K562 (cell line): ENCODE results near the gene EFCAB5. TPM values are rescaled to one million over a fixed set of nuclear protein-coding genes. Genes with fewer than 3 reads are reported as not detected.

Source experiments
- ATAC-seq: fragments of 200-7000 bp; cut with Tn5 transposase; 3 replicates; pipeline ENCODE4 v1.9.1; 2020; ENCODE audit warnings: moderate library complexity
- BruUV-seq: library from RNA; stranded (reverse); fragments of 400-500 nt; replicated peaks from 2 replicates; lab custom pipeline; 2021; lab: Mats Ljungman, UMichigan
- CTCF ChIA-PET: fragments of 300-600 bp; formaldehyde crosslinking; extraction: SDS; loops from one replicate; lab custom pipeline; 2021; ENCODE audit warnings: low intra/inter-chr PET ratio; lab: Yijun Ruan, JAX
- POLR2A ChIA-PET: fragments of 300-600, 350-650 bp; sonication (Branson Sonifier 250); formaldehyde crosslinking; extraction: SDS; loops from one replicate; lab custom pipeline; 2021; ENCODE audit warnings: antibody characterized with exemption, inconsistent platforms; lab: Yijun Ruan, JAX
- DNase-seq, 4 experiments: peaks; one replicate each; pipeline versions ENCODE4 v3.0.0 to v3.0.0-alpha.2; 2011 to 2018; ENCODE audit warnings: low spot score in 3 of 4, mixed read lengths in 3 of 4; ENCODE audit errors: extremely low read depth in 1 of 4
- FAIRE-seq: peaks from 2 replicates; lab custom pipeline; 2011; peaks lifted over from hg19 to GRCh38; lab: Jason Lieb, UNC
- H2AFZ ChIP-seq: 2 replicates; pipeline ENCODE4 v1.6.0; 2011; ENCODE audit warnings: low read depth, low read length, control low read depth, inconsistent platforms
- H3K27ac ChIP-seq: fragments of 200-600 bp; 3 replicates; pipeline ENCODE4 v1.8.0; 2011; ENCODE audit warnings: low read depth, mild to moderate bottlenecking, control low read depth, inconsistent platforms, low read length, moderate library complexity, mixed read lengths; ENCODE audit errors: extremely low read depth
- H3K27me3 ChIP-seq, 2 experiments: fragments of 300-600 bp in 1 of 2; 2 replicates in 1 of 2; 3 replicates in 1 of 2; pipeline versions ENCODE4 v1.6.0 to v1.8.0; 2011; ENCODE audit warnings: inconsistent platforms in 2 of 2, low read length in 2 of 2, mild to moderate bottlenecking in 1 of 2, mixed read lengths in 1 of 2, moderate library complexity in 1 of 2; ENCODE audit not compliant: control insufficient read depth in 2 of 2, insufficient read depth in 2 of 2
- H3K36me3 ChIP-seq: fragments of 300-600 bp; 3 replicates; pipeline ENCODE4 v1.8.0; 2011; ENCODE audit warnings: mild to moderate bottlenecking, low read length, inconsistent platforms; ENCODE audit not compliant: control insufficient read depth, insufficient read depth
- H3K4me1 ChIP-seq, 2 experiments: fragments of 200-600 bp in 1 of 2; replicated peaks in 1 of 2; 2 replicates in 1 of 2; 3 replicates in 1 of 2; pipeline versions ENCODE4 v1.5.1 to v1.8.0; 2011; ENCODE audit warnings: inconsistent platforms in 2 of 2, low read length in 2 of 2, mild to moderate bottlenecking in 1 of 2, mixed read lengths in 1 of 2, moderate library complexity in 1 of 2; ENCODE audit not compliant: control insufficient read depth in 2 of 2, insufficient read depth in 2 of 2
- H3K4me2 ChIP-seq: 2 replicates; pipeline ENCODE4 v1.6.1; 2011; ENCODE audit warnings: low read length, control low read depth, inconsistent platforms, mixed read lengths; ENCODE audit not compliant: insufficient read depth
- H3K4me3 ChIP-seq: fragments of 200-600 bp; sonication (generic), shearing (Covaris generic); 2 replicates; pipeline ENCODE4 v1.5.1; 2016; ENCODE audit warnings: control low read depth, inconsistent platforms
- H3K79me2 ChIP-seq: fragments of 200-600 bp; 3 replicates; pipeline ENCODE4 v1.8.0; 2011; ENCODE audit warnings: low read length, inconsistent platforms; ENCODE audit not compliant: control insufficient read depth, insufficient read depth
- H3K9ac ChIP-seq, 2 experiments: 2 replicates each; pipeline versions ENCODE4 v1.6.0 to v1.6.1; 2011; ENCODE audit warnings: low read depth in 2 of 2, low read length in 2 of 2, control low read depth in 1 of 2, inconsistent platforms in 1 of 2, mild to moderate bottlenecking in 1 of 2, mixed read lengths in 1 of 2; ENCODE audit not compliant: insufficient read depth in 1 of 2
- H3K9me1 ChIP-seq: one replicate; pipeline ENCODE4 v1.6.0; 2011; ENCODE audit warnings: inconsistent platforms, mild to moderate bottlenecking, low read length, moderate library complexity; ENCODE audit not compliant: control insufficient read depth, insufficient read depth
- H3K9me3 ChIP-seq: replicated peaks from 2 replicates; pipeline ENCODE4 v1.5.1; 2011; ENCODE audit warnings: low read depth, low read length, inconsistent platforms; ENCODE audit not compliant: control insufficient read depth, insufficient read depth
- H4K20me1 ChIP-seq: replicated peaks from 2 replicates; pipeline ENCODE4 v1.6.1; 2011; ENCODE audit warnings: low read length, inconsistent platforms, mixed read lengths; ENCODE audit not compliant: control insufficient read depth, insufficient read depth
- CTCF ChIP-seq, 3 experiments: IDR thresholded peaks in 2 of 3; conservative IDR thresholded peaks in 1 of 3; 2 replicates each; pipeline ENCODE4 v1.5.1; 2011 to 2012; ENCODE audit warnings: low read length in 3 of 3, mild to moderate bottlenecking in 3 of 3, control low read depth in 2 of 3, improper control_type of control experiment in 1 of 3, inconsistent platforms in 1 of 3, low read depth in 1 of 3, mixed read lengths in 1 of 3, moderate library complexity in 1 of 3; ENCODE audit not compliant: insufficient read depth in 2 of 3
- FOXJ3 ChIP-seq: sonication (generic); formaldehyde crosslinking; IDR thresholded peaks from 2 replicates; pipeline ENCODE4 v1.4.0; 2020; ENCODE audit warnings: mild to moderate bottlenecking, missing genetic modification reagents
- KDM5B ChIP-seq: fragments of 200-600 bp; sonication (generic); IDR thresholded peaks from 2 replicates; pipeline ENCODE4 v1.6.1; 2012; ENCODE audit warnings: low read depth, mild to moderate bottlenecking, moderate library complexity, low read length, control low read depth, inconsistent platforms; ENCODE audit not compliant: insufficient replicate concordance
- NR2C1 ChIP-seq, 2 experiments: fragments of 450-650 bp; IDR thresholded peaks; 2 replicates each; pipeline ENCODE4 v1.6.1; 2017; ENCODE audit warnings: mild to moderate bottlenecking in 2 of 2, antibody characterized with exemption in 1 of 2, inconsistent platforms in 1 of 2, missing compliant biosample characterization in 1 of 2, missing genetic modification characterization in 1 of 2
- RREB1 ChIP-seq: fragments of 250-450 bp; sonication (Bioruptor Pico); IDR thresholded peaks from 2 replicates; pipeline ENCODE4 v1.4.0; 2020
- SMC3 ChIP-seq: conservative IDR thresholded peaks from 2 replicates; pipeline ENCODE4 v1.6.1; 2011; ENCODE audit warnings: low read depth, low read length, improper control_type of control experiment; ENCODE audit not compliant: insufficient read depth
- TAF15 ChIP-seq: fragments of 200-400 bp; formaldehyde crosslinking; IDR thresholded peaks from 2 replicates; pipeline ENCODE4 v1.6.1; 2017; ENCODE audit warnings: mild to moderate bottlenecking, low read depth, low read length, moderate library complexity
- ZNF384 ChIP-seq: IDR thresholded peaks from 2 replicates; pipeline ENCODE4 v1.6.1; 2012; ENCODE audit warnings: low read depth, low read length, improper control_type of control experiment
- WGBS: fragments of 100-300 bp; shearing (Covaris generic); methylation state at CpG from one replicate; pipeline ENCODE4 v1.1.6; 2016; ENCODE audit warnings: low coverage, mixed read lengths; ENCODE audit not compliant: insufficient coverage; ENCODE audit errors: missing lambda C conversion rate; 5-methylcytosine and 5-hydroxymethylcytosine counted together
- in situ Hi-C: fragments of 300-500 bp; cut with MboI; formaldehyde crosslinking; loops from 4 replicates; pipeline ENCODE4 v1.15.0; 2018; ENCODE audit warnings: inconsistent platforms, mixed read lengths
- intact Hi-C: fragments of 100-400 bp; cut with micrococcal nuclease; formaldehyde crosslinking; loops from 2 replicates; pipeline ENCODE4 v1.14.2; 2022
- polyA plus RNA-seq, 8 experiments: library from polyadenylated mRNA; depleted of rRNA in 4 of 8; stranded (reverse) in 5 of 8; unstranded in 3 of 8; fragments of >200 nt; fragmentation: Nextera tagmentation in 2 of 8; fragmentation: Illumina TruSeq in 1 of 8; extraction: Ambion mirVana in 2 of 8; extraction: Trizol in 1 of 8; gene quantifications; 2 replicates each; pipeline versions ENCODE4 v1.2.1 to v1.2.3, GENCODE V29; 2011 to 2014; ENCODE audit warnings: inconsistent platforms in 1 of 8, missing spikeins in 1 of 8
- total RNA-seq, 7 experiments: library from RNA; depleted of rRNA in 6 of 7; stranded (reverse); fragments of >200 nt in 6 of 7; fragmentation: Illumina TruSeq in 2 of 7; extraction: Trizol in 2 of 7; gene quantifications; 2 replicates each; pipeline versions ENCODE4 v1.2.1 to v1.2.3, GENCODE V29; 2011 to 2021; ENCODE audit warnings: low replicate concordance in 1 of 7
- TF ChIP-seq, protein P1 (sequence below), 2 experiments: fragments of 450-650 bp in 1 of 2; sonication (generic) in 1 of 2; formaldehyde crosslinking in 1 of 2; IDR thresholded peaks in 1 of 2; conservative IDR thresholded peaks in 1 of 2; 2 replicates each; pipeline versions ENCODE4 v1.6.1 to v1.8.1; 2016 to 2023; ENCODE audit warnings: mild to moderate bottlenecking in 2 of 2, moderate library complexity in 2 of 2, inconsistent platforms in 1 of 2, missing genetic modification reagents in 1 of 2
- TF ChIP-seq, protein P2 (sequence below): sonication (generic); formaldehyde crosslinking; IDR thresholded peaks from 2 replicates; pipeline ENCODE4 v1.5.0; 2020; ENCODE audit warnings: missing genetic modification reagents

The EFCAB5 gene
- total and polyA plus RNA-seq, 9 of the 15 experiments (the other 6 are each of a cell fraction or from before 2014, with no cell fraction given) = 0.06 to 0.11 TPM; not detected in 7

- FAIRE-seq (peak; percentile 70), DNase-seq (peak; percentile 39 to 57 (median 45)), ATAC-seq (peak; percentile 68; the same call in 1 of the 3 replicates)
- ChIA-PET CTCF (interaction anchor here (0.6 to 1.6 kb wide), 6 partner anchors 72 to 382 kb away, joined by 3 to 9 read pairs (median 4); no protein-coding TSS in a partner anchor), POLR2A (no interaction called here)
- Histone ChIP-seq H3K27ac (no peak overlapping the region), H3K4me1 (no peaks in the 10 kb centered on the region), H3K9ac (no peak overlapping the region), H3K9me3 (no peaks in the 10 kb centered on the region), H3K4me3 (no peak overlapping the region), H3K27me3 (no peaks in the 10 kb centered on the region; a peak in 1 of 5 replicates), H3K79me2 (no peaks in the 10 kb centered on the region), H4K20me1 (no peaks in the 10 kb centered on the region), H3K4me2 (no peak overlapping the region), H3K9me1 (no peaks in the 10 kb centered on the region), H2AFZ (no peak overlapping the region), H3K36me3 (no peaks in the 10 kb centered on the region)
- intact Hi-C loops = loop anchor here (5.0 kb wide), 2 partner anchors 90 to 215 kb away; partner anchors contain the start of gene SSH2
- 11% methylated on average over 4 of the region's 4 CpGs for WGBS
- BruUV-seq = no TSS peak
- in situ Hi-C loops = no loop called here
- TF ChIP-seq ZNF384 (no peak), SMC3 (peak; percentile 58), RREB1 (CRISPR knock-in tag) (no peak), TAF15 (no peak), NR2C1 (IDR thresholded peaks at IDR 0.05) (no peak), NR2C1 (tag; IDR thresholded peaks at IDR 0.05) (no peak), KDM5B (no peak), CTCF (IDR thresholded peaks at IDR 0.05 in 2 of 3, conservative IDR thresholded peaks at IDR 0.05 in 1 of 3; ENCODE audit: insufficient read depth in 2 of 3, low read depth in 1 of 3, low read length in 3 of 3) (peak; percentile 65 to 81 (median 72); a peak in 5 of 6 replicates), FOXJ3 (no peak)
- TF ChIP-seq, protein P1, sequence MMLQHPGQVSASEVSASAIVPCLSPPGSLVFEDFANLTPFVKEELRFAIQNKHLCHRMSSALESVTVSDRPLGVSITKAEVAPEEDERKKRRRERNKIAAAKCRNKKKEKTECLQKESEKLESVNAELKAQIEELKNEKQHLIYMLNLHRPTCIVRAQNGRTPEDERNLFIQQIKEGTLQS (IDR thresholded peaks at IDR 0.05) = no peak
- TF ChIP-seq, protein P1 (CRISPR knock-in tag; conservative IDR thresholded peaks at IDR 0.05) = no peak
- TF ChIP-seq, protein P2, sequence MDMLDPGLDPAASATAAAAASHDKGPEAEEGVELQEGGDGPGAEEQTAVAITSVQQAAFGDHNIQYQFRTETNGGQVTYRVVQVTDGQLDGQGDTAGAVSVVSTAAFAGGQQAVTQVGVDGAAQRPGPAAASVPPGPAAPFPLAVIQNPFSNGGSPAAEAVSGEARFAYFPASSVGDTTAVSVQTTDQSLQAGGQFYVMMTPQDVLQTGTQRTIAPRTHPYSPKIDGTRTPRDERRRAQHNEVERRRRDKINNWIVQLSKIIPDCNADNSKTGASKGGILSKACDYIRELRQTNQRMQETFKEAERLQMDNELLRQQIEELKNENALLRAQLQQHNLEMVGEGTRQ (CRISPR knock-in tag) = no peak
Observed at GRCh38 chr17:30021708-30022317, 80.4 kb downstream of the EFCAB5 start.
